GM12873 (cell line): ENCODE results near the gene ITPRID1.

Experiments used
- CTCF ChIP-seq: IDR thresholded peaks from 2 replicates; pipeline ENCODE4 v1.5.1; 2012; ENCODE audit warnings: low read depth, mild to moderate bottlenecking, moderate library complexity, low read length, control low read depth; ENCODE audit not compliant: insufficient read depth; ENCODE audit errors: missing control alignments

Gene ITPRID1

GRCh38 chr7:31633467-31633866 is 119.6 kb downstream of the ITPRID1 start:
- TF ChIP-seq CTCF: no peak

GRCh38 chr7:31633894-31634494 is 120.1 kb downstream of the ITPRID1 start:
- peak; percentile 54 for TF ChIP-seq CTCF

- no peak for TF ChIP-seq CTCF
Observed at GRCh38 chr7:31640381-31640780, 126.5 kb downstream of the ITPRID1 start.

- TF ChIP-seq CTCF: no peak
Observed at GRCh38 chr7:31642681-31643115, 128.8 kb downstream of the ITPRID1 start.

- no peak for TF ChIP-seq CTCF
Observed at GRCh38 chr7:31646942-31647341, 133.1 kb downstream of the ITPRID1 start.

- TF ChIP-seq CTCF: no peak
Observed at GRCh38 chr7:31647511-31647910, 133.6 kb downstream of the ITPRID1 start.

- no peak for TF ChIP-seq CTCF
Observed at GRCh38 chr7:31648288-31648687, 134.4 kb downstream of the ITPRID1 start.

- no peak for TF ChIP-seq CTCF
Observed at GRCh38 chr7:31648880-31649279, 135.0 kb downstream of the ITPRID1 start.
